Measurements from ENCODE around the gene MED27. TPM values are rescaled to one million over a fixed set of nuclear protein-coding genes. Genes with fewer than 3 reads are reported as not detected.

Gene MED27
- total RNA-seq, 2 donors from 2014 or later: 12.0 to 18.8 TPM

- H3K27me3 ChIP-seq: no peaks in the 10 kb centered on the region
- no peaks in the 10 kb centered on the region for H3K36me3 ChIP-seq
- TF ChIP-seq, protein P1, sequence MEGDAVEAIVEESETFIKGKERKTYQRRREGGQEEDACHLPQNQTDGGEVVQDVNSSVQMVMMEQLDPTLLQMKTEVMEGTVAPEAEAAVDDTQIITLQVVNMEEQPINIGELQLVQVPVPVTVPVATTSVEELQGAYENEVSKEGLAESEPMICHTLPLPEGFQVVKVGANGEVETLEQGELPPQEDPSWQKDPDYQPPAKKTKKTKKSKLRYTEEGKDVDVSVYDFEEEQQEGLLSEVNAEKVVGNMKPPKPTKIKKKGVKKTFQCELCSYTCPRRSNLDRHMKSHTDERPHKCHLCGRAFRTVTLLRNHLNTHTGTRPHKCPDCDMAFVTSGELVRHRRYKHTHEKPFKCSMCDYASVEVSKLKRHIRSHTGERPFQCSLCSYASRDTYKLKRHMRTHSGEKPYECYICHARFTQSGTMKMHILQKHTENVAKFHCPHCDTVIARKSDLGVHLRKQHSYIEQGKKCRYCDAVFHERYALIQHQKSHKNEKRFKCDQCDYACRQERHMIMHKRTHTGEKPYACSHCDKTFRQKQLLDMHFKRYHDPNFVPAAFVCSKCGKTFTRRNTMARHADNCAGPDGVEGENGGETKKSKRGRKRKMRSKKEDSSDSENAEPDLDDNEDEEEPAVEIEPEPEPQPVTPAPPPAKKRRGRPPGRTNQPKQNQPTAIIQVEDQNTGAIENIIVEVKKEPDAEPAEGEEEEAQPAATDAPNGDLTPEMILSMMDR (IDR thresholded peaks at IDR 0.05): no peak
These were observed 102.4 kb downstream of the MED27 start for GRCh38 chr9:131977109-131977838.

GRCh38 chr9:131976157-131977108 lies 103.2 kb downstream of the MED27 start:
- TF ChIP-seq, protein P1 (IDR thresholded peaks at IDR 0.05): no peak
- Histone ChIP-seq H3K4me1 (no peaks in the 10 kb centered on the region), H3K9me3 (no peaks in the 10 kb centered on the region), H3K27ac (no peak overlapping the region), H3K9ac (ENCODE audit: low read depth in 2 of 2, low read length in 2 of 2) (no peak overlapping the region), H3K27me3 (no peaks in the 10 kb centered on the region), H3K36me3 (no peaks in the 10 kb centered on the region), H3K4me3 (no peak overlapping the region)
- no peak for DNase-seq
- intact Hi-C loops (cut with DNase I): no loop called here

More at GRCh38 chr9:131977109-131977838, 102.4 kb downstream of the MED27 start:
- H3K4me1 ChIP-seq: no peaks in the 10 kb centered on the region
- H3K9me3 ChIP-seq: no peaks in the 10 kb centered on the region
- no peak overlapping the region for H3K4me3 ChIP-seq
- no peak for DNase-seq
- intact Hi-C loops (cut with DNase I): no loop called here
- H3K9ac ChIP-seq (ENCODE audit: low read depth in 2 of 2, low read length in 2 of 2): no peak overlapping the region
- no peak overlapping the region for H3K27ac ChIP-seq

DNA sequence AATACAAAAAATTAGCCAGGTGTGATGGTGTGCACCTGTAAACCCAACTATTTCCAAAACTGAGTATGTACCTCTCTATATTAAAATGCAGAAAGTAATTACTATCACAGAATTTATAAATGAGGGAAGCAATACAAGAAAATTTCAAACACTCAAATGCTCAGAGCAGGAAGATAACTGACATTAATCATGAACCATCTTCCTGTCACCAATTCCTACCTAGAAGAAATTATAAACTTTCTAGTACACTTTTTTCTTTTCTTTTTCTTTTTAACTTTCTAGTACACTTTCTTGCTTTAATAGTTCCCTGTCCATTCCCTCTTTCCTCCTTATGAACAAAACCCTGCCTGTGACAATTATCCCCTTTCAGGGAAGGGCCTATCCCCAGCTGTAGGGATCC lies 106.8 kb downstream of the MED27 start:
- H3K27ac ChIP-seq: no peak overlapping the region
- H3K9me3 ChIP-seq: no peaks in the 10 kb centered on the region
- no peaks in the 10 kb centered on the region for H3K27me3 ChIP-seq
- H3K4me3 ChIP-seq: no peak overlapping the region
- no peak overlapping the region for H3K9ac ChIP-seq (ENCODE audit: low read depth in 2 of 2, low read length in 2 of 2)
- TF ChIP-seq, protein P1 (IDR thresholded peaks at IDR 0.05): no peak
- no peaks in the 10 kb centered on the region for H3K4me1 ChIP-seq
- DNase-seq: no peak
- no peaks in the 10 kb centered on the region for H3K36me3 ChIP-seq
- intact Hi-C loops (cut with DNase I): no loop called here

GRCh38 chr9:131971482-131972074 lies 108.1 kb downstream of the MED27 start:
- H3K36me3 ChIP-seq: no peaks in the 10 kb centered on the region
- DNase-seq: no peak
- H3K9ac ChIP-seq (ENCODE audit: low read depth in 2 of 2, low read length in 2 of 2): no peak overlapping the region
- no peak overlapping the region for H3K27ac ChIP-seq
- TF ChIP-seq, protein P1 (IDR thresholded peaks at IDR 0.05): no peak
- no peak overlapping the region for H3K4me3 ChIP-seq
- no peaks in the 10 kb centered on the region for H3K9me3 ChIP-seq
- H3K4me1 ChIP-seq: no peaks in the 10 kb centered on the region
- intact Hi-C loops (cut with DNase I): no loop called here
- no peaks in the 10 kb centered on the region for H3K27me3 ChIP-seq

- Histone ChIP-seq H3K4me3 (no peak overlapping the region), H3K36me3 (no peaks in the 10 kb centered on the region), H3K4me1 (no peaks in the 10 kb centered on the region), H3K9ac (ENCODE audit: low read depth in 2 of 2, low read length in 2 of 2) (no peak overlapping the region), H3K27me3 (no peaks in the 10 kb centered on the region), H3K27ac (no peak overlapping the region), H3K9me3 (no peaks in the 10 kb centered on the region)
- intact Hi-C loops (cut with DNase I): no loop called here
- TF ChIP-seq, protein P1 (IDR thresholded peaks at IDR 0.05): no peak
- no peak for DNase-seq
These were observed 110.1 kb downstream of the MED27 start for GRCh38 chr9:131969469-131969989.

Measured in colonic mucosa (tissue), 4 donors.